ENCODE results near the gene ZNF518A. TPM values are rescaled to one million over a fixed set of nuclear protein-coding genes. Genes with fewer than 3 reads are reported as not detected.

ZNF518A gene
- total and polyA plus RNA-seq, 2 of the 13 experiments (the other 11 are each of a cell fraction or from before 2014, with no cell fraction given) = 21.7 to 37.1 TPM

DNA sequence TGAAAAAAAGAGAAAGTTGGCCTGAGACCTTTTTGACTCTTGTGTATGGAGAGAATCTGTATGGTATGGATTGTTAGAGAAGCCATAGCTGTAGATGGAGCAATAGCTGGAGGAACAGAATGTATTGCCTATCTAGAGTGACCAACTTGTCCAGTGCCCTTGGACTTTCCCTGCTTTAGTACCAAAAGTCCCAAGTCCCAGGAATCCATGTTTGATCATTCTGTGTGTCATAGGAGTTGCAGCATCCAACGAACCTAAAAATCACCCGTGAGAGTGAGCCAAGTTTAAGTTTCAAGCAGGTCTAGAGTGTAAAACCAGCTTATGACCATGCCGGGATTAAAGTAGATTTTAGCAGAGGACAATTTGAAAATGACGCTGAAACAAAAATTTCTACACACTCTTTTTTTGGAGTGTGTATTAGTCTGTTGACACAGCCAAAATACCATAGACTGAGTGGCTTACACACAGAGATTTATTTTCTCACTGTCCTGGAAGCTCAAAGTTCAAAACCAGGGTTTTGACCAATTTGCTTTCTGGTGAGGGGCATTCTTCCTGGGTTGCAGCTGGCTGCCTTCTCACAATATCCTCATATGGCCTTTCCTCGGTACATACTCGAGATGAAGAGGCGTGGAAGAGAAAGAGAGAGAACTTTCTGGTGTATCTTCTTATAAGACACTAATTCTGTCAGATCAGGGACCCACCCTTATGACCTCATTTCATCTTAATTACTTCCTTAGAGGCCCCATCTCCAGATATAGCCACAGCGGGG lies 36.9 kb upstream of the ZNF518A start (continued):
- TF ChIP-seq GFI1 (CRISPR knock-in tag; IDR thresholded peaks at IDR 0.05; ENCODE audit: borderline replicate concordance) = peak; percentile 94
- TF ChIP-seq, protein P1, sequence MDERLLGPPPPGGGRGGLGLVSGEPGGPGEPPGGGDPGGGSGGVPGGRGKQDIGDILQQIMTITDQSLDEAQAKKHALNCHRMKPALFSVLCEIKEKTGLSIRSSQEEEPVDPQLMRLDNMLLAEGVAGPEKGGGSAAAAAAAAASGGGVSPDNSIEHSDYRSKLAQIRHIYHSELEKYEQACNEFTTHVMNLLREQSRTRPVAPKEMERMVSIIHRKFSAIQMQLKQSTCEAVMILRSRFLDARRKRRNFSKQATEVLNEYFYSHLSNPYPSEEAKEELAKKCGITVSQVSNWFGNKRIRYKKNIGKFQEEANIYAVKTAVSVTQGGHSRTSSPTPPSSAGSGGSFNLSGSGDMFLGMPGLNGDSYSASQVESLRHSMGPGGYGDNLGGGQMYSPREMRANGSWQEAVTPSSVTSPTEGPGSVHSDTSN (CRISPR knock-in tag; IDR thresholded peaks at IDR 0.05) = no peak
- no peak for TF ChIP-seq ZNF263 (CRISPR knock-in tag; IDR thresholded peaks at IDR 0.05)
- peak; percentile 52; the same call in 1 of the 2 replicates for TF ChIP-seq GABPB1 (CRISPR knock-in tag; IDR thresholded peaks at IDR 0.05)
- no peak; a peak in 1 of 4 replicates for TF ChIP-seq KLF16 (CRISPR knock-in tag; IDR thresholded peaks at IDR 0.05)
- TF ChIP-seq ZNF879 (CRISPR knock-in tag; IDR thresholded peaks at IDR 0.05) = no peak
- TF ChIP-seq ZNF589 (CRISPR knock-in tag; conservative IDR thresholded peaks at IDR 0.05) = no peak
- TF ChIP-seq FOXK2 (IDR thresholded peaks at IDR 0.05) = no peak
- TF ChIP-seq ZFP36 (IDR thresholded peaks at IDR 0.05; ENCODE audit: borderline replicate concordance, low read depth, low read length, partially characterized antibody) = no peak
- no peak for TF ChIP-seq ZBTB21 (CRISPR knock-in tag; IDR thresholded peaks at IDR 0.05)
- no peak for TF ChIP-seq U2AF2 (IDR thresholded peaks at IDR 0.05; ENCODE audit: low read depth, low read length)
- TF ChIP-seq, protein P2, sequence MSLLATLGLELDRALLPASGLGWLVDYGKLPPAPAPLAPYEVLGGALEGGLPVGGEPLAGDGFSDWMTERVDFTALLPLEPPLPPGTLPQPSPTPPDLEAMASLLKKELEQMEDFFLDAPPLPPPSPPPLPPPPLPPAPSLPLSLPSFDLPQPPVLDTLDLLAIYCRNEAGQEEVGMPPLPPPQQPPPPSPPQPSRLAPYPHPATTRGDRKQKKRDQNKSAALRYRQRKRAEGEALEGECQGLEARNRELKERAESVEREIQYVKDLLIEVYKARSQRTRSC (CRISPR knock-in tag; IDR thresholded peaks at IDR 0.05; ENCODE audit: low read depth) = no peak
- no peak for TF ChIP-seq ZNF614 (CRISPR knock-in tag; IDR thresholded peaks at IDR 0.05; ENCODE audit: borderline replicate concordance)
- no peak for TF ChIP-seq GATA4 (IDR thresholded peaks at IDR 0.05; ENCODE audit: borderline replicate concordance, low read depth)
- no peak for TF ChIP-seq SMARCE1 (IDR thresholded peaks at IDR 0.05; ENCODE audit: borderline replicate concordance)
- TF ChIP-seq, protein P3, sequence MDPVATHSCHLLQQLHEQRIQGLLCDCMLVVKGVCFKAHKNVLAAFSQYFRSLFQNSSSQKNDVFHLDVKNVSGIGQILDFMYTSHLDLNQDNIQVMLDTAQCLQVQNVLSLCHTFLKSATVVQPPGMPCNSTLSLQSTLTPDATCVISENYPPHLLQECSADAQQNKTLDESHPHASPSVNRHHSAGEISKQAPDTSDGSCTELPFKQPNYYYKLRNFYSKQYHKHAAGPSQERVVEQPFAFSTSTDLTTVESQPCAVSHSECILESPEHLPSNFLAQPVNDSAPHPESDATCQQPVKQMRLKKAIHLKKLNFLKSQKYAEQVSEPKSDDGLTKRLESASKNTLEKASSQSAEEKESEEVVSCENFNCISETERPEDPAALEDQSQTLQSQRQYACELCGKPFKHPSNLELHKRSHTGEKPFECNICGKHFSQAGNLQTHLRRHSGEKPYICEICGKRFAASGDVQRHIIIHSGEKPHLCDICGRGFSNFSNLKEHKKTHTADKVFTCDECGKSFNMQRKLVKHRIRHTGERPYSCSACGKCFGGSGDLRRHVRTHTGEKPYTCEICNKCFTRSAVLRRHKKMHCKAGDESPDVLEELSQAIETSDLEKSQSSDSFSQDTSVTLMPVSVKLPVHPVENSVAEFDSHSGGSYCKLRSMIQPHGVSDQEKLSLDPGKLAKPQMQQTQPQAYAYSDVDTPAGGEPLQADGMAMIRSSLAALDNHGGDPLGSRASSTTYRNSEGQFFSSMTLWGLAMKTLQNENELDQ (CRISPR knock-in tag; IDR thresholded peaks at IDR 0.05; ENCODE audit: borderline replicate concordance) = no peak
- TF ChIP-seq EP300 (IDR thresholded peaks at IDR 0.05; ENCODE audit: low read depth in 2 of 2, low read length in 2 of 2) = peak; percentile 35 to 51; a peak in 3 of 4 replicates
- no peak; the same call in 1 of the 2 replicates for TF ChIP-seq EP300 (CRISPR knock-in tag; IDR thresholded peaks at IDR 0.05; ENCODE audit: borderline replicate concordance)
- TF ChIP-seq, protein P4, sequence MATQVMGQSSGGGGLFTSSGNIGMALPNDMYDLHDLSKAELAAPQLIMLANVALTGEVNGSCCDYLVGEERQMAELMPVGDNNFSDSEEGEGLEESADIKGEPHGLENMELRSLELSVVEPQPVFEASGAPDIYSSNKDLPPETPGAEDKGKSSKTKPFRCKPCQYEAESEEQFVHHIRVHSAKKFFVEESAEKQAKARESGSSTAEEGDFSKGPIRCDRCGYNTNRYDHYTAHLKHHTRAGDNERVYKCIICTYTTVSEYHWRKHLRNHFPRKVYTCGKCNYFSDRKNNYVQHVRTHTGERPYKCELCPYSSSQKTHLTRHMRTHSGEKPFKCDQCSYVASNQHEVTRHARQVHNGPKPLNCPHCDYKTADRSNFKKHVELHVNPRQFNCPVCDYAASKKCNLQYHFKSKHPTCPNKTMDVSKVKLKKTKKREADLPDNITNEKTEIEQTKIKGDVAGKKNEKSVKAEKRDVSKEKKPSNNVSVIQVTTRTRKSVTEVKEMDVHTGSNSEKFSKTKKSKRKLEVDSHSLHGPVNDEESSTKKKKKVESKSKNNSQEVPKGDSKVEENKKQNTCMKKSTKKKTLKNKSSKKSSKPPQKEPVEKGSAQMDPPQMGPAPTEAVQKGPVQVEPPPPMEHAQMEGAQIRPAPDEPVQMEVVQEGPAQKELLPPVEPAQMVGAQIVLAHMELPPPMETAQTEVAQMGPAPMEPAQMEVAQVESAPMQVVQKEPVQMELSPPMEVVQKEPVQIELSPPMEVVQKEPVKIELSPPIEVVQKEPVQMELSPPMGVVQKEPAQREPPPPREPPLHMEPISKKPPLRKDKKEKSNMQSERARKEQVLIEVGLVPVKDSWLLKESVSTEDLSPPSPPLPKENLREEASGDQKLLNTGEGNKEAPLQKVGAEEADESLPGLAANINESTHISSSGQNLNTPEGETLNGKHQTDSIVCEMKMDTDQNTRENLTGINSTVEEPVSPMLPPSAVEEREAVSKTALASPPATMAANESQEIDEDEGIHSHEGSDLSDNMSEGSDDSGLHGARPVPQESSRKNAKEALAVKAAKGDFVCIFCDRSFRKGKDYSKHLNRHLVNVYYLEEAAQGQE (IDR thresholded peaks at IDR 0.05; ENCODE audit: borderline replicate concordance in 1 of 2, low read depth in 1 of 2, low read length in 2 of 2) = no peak; a peak in 1 of 4 replicates
